Iris pigment epithelial cell (primary cell): Measurements from ENCODE around the gene DRC1.

ENCODE experiments used
- DNase-seq: peaks from one replicate; pipeline ENCODE4 v3.0.0-alpha.2; 2011; ENCODE audit warnings: low read depth

The DRC1 gene

GRCh38 chr2:26493566-26493965, 91.8 kb downstream of the DRC1 start:
- DNase-seq, result no peak

GRCh38 chr2:26494199-26494598, 92.5 kb downstream of the DRC1 start:
- DNase-seq, result no peak

- no peak for DNase-seq
Measured at GRCh38 chr2:26494891-26495290, 93.2 kb downstream of the DRC1 start.

- no peak for DNase-seq
Measured at GRCh38 chr2:26495705-26496297, 94.1 kb downstream of the DRC1 start.

GRCh38 chr2:26500406-26500805, 98.7 kb downstream of the DRC1 start:
- DNase-seq, result no peak

- peak; percentile 59 for DNase-seq
Measured at GRCh38 chr2:26503231-26503880, 101.6 kb downstream of the DRC1 start.

- DNase-seq, result no peak
Measured at GRCh38 chr2:26504002-26504401, 102.3 kb downstream of the DRC1 start.

GRCh38 chr2:26506279-26506678, 104.6 kb downstream of the DRC1 start:
- DNase-seq, result no peak
